Left lung (tissue), 10 donors: ENCODE results near the gene PTPRN2. TPM values are rescaled to one million over a fixed set of nuclear protein-coding genes. Genes with fewer than 3 reads are reported as not detected.
"Not testable (repeated sequence)": the region's sequence is repeated elsewhere in the genome, so short reads cannot be mapped to it uniquely, and the experiment has no call there.

Experiments used
- ATAC-seq: fragments of 200-7000 bp; cut with Tn5 transposase; one replicate; pipeline ENCODE4 v1.9.1; 2020; ENCODE audit warnings: moderate library complexity
- DNase-seq, 4 donors: peaks; one replicate each; pipeline ENCODE4 v3.0.0-alpha.2; 2013 to 2020
- H3K27ac ChIP-seq, 2 donors: fragments of 200-600 bp; sonication (generic) in 1 of 2; one replicate each; pipeline versions ENCODE4 v1.5.0 to v1.8.0; 2020 to 2021
- H3K27me3 ChIP-seq, 2 donors: fragments of 200-600 bp; sonication (generic) in 1 of 2; one replicate each; pipeline versions ENCODE4 v1.5.0 to v1.8.0; 2020 to 2021
- H3K36me3 ChIP-seq, 2 donors: fragments of 200-600 bp; sonication (generic) in 1 of 2; one replicate each; pipeline versions ENCODE4 v1.5.0 to v1.8.0; 2020 to 2021
- H3K4me1 ChIP-seq, 2 donors: fragments of 200-600 bp; one replicate each; pipeline ENCODE4 v1.8.0; 2021
- H3K4me3 ChIP-seq, 2 donors: fragments of 200-600 bp; sonication (generic) in 1 of 2; one replicate each; pipeline versions ENCODE4 v1.5.0 to v1.8.0; 2020 to 2021; ENCODE audit warnings: mild to moderate bottlenecking in 1 of 2
- H3K9me3 ChIP-seq, 2 donors: fragments of 200-600 bp; sonication (generic) in 1 of 2; one replicate each; pipeline versions ENCODE4 v1.5.0 to v1.8.0; 2020 to 2021
- CTCF ChIP-seq, 2 donors: fragments of 200-600 bp; sonication (generic) in 1 of 2; IDR thresholded peaks; one replicate each; pipeline versions ENCODE4 v1.5.0 to v1.8.0; 2021; ENCODE audit warnings: antibody characterized with exemption in 2 of 2
- intact Hi-C, 2 donors: fragments of 100-400 bp; cut with DNase I; formaldehyde crosslinking; loops; one replicate each; pipeline versions ENCODE4 v1.11.2 to v1.14.2; 2022
- polyA plus RNA-seq, 6 donors: library from polyadenylated mRNA; unstranded; fragments of 120-200 nt; gene quantifications; one replicate each; pipeline ENCODE4 v1.2.1, GENCODE V29; 2013; ENCODE audit not compliant: insufficient read length in 6 of 6
- total RNA-seq, 2 donors: library from RNA; stranded (reverse); fragmentation: NEBNext Ultra II Directional; extraction: Animal tissue kit (Norgen Biotek cat#: 25700); gene quantifications; one replicate each; pipeline ENCODE4 v1.2.1, GENCODE V29; 2021
- donor health status: DM: no; HTN: yes; CAD: no.
- donor health status: DM: no; HTN: no; CAD: no.

Gene PTPRN2
- total and polyA plus RNA-seq, 8 donors, result 4.0 to 7.8 (median 6.8) TPM

GRCh38 chr7:157896774-157897555 is 690.7 kb downstream of the PTPRN2 start:
- intact Hi-C loops, result no loop called here
- peak in 1 of 4 donors; percentile 58 for DNase-seq
- no peaks in the 10 kb centered on the region for H3K9me3 ChIP-seq
- H3K27ac ChIP-seq, result no peak overlapping the region
- no peaks in the 10 kb centered on the region for H3K4me1 ChIP-seq
- no peak for TF ChIP-seq CTCF (IDR thresholded peaks at IDR 0.05)
- H3K36me3 ChIP-seq, result no peaks in the 10 kb centered on the region
- H3K27me3 ChIP-seq, result peaks cover 0 to 11% of the 10 kb centered on the region in 2 donors
- ATAC-seq, result no peak
- no peak overlapping the region for H3K4me3 ChIP-seq

DNA sequence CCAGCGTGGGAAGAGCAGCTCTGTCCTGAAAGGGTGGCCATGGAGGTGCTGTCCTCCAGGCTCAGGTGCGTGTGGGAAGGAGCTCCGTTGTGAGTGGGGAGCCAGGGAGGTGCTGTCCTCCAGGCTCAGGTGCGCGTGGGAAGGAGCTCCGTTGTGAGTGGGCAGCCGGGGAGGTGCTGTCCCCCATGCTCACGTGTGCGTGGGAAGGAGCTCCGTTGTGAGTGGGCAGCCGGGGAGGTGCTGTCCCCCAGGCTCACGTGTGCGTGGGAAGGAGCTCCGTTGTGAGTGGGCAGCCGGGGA is 691.3 kb downstream of the PTPRN2 start:
- H3K36me3 ChIP-seq, H3K4me3 ChIP-seq, ATAC-seq, intact Hi-C loops, H3K9me3 ChIP-seq, H3K4me1 ChIP-seq, H3K27ac ChIP-seq: not testable (repeated sequence)
- DNase-seq, result peak in 1 of 4 donors; percentile 56
- peaks cover 0 to 14% of the 10 kb centered on the region in 2 donors for H3K27me3 ChIP-seq

DNA sequence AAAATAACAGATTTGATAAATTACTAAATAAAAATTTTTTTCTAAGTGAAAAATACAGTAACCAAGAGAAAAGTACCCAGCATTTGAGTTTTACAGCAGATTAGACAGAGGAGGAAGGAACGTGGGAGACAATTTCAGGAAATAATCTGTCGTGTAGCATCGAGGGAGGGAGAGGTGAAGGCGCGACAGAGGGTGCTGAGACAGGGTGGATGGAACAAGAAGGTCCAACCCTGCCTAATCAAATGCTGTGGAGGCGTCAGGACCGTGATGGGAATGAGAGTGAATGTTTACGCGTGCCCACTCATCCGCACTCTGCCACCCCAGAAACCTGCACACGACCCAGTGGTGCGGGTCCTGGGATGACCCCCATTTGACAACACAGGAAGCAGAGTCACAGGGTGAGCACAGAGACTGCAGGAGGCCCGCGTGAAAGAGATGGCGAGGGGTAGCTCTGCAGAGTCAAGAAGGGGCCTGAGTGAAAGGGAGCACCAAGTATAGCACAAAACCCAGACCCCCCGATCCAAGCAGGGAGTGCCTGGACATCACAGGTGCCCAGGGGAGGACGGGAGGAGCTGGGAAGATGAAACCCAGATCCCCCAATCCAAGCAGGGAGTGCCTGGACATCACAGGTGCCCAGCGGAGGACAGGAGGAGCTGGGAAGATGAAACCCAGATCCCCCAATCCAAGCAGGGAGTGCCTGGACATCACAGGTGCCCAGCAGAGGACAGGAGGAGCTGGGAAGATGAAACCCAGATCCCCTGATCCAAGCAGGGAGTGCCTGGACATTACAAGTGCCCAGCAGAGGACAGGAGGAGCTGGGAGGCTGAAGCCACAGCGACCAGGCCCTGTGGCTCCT is 691.9 kb downstream of the PTPRN2 start:
- ATAC-seq, result no peak
- Histone ChIP-seq H3K4me1 (no peaks in the 10 kb centered on the region), H3K4me3 (no peak overlapping the region), H3K9me3 (no peaks in the 10 kb centered on the region), H3K27ac (no peak overlapping the region), H3K27me3 (peaks cover 0 to 14% of the 10 kb centered on the region in 2 donors), H3K36me3 (no peaks in the 10 kb centered on the region)
- DNase-seq, result peak in 2 of 4 donors; percentile 7 to 27
- TF ChIP-seq CTCF (IDR thresholded peaks at IDR 0.05), result no peak
- intact Hi-C loops, result no loop called here

DNA sequence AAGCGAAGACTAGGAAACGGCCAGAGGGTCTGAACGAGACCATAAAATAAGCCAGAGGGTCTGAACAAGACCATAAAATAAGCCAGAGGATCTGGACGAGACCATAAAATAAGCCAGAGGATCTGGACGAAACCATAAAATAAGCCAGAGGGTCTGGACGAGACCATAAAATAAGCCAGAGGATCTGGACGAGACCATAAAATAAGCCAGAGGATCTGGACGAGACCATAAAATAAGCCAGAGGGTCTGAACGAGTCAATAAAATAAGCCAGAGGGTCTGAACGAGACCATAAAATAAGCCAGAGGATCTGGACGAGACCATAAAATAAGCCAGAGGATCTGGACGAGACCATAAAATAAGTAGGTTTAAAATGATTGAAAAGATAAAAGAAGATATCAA is 692.5 kb downstream of the PTPRN2 start:
- intact Hi-C loops, result not testable (repeated sequence)

DNA sequence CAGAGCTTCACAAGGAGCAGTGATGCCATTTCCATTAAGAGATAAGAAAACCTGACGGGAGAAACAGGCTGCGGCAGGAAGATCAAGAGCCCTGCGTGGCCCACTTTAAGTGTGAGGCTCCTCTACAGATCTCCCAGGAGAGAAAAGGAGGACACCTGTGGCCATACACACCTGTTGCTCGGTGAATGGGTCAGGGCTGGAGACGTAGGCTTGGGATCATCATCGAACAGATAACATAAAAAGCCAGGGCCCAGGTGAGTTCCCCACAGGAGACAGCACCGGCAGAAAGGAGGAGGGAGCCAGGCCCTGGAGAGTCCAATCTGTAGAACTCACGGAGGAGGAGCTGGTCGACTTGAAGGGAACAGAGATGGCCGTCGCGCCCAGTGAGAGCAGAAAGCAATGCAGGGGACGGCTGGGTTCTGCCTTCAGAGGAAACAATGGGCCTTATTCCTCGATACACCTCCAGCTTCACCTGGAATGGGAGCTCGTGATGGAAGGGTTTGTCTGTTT is 694.0 kb downstream of the PTPRN2 start:
- peaks cover 0 to 14% of the 10 kb centered on the region in 2 donors for H3K27me3 ChIP-seq

More for the DNA sequence above, 692.5 kb downstream of the PTPRN2 start:
- not testable (repeated sequence) for H3K4me1 ChIP-seq, H3K36me3 ChIP-seq, H3K4me3 ChIP-seq, H3K9me3 ChIP-seq, H3K27ac ChIP-seq, DNase-seq, ATAC-seq
- H3K27me3 ChIP-seq, result peaks cover 0 to 14% of the 10 kb centered on the region in 2 donors

More for the DNA sequence above, 694.0 kb downstream of the PTPRN2 start:
- intact Hi-C loops, result no loop called here
- Histone ChIP-seq H3K4me3 (no peak overlapping the region), H3K27ac (no peak overlapping the region), H3K4me1 (no peaks in the 10 kb centered on the region), H3K9me3 (no peaks in the 10 kb centered on the region), H3K36me3 (no peaks in the 10 kb centered on the region)
- no peak for ATAC-seq
- no peak for TF ChIP-seq CTCF (IDR thresholded peaks at IDR 0.05)
- DNase-seq, result peak in 1 of 4 donors; percentile 33
